ENCODE measurements around the gene NSMCE4A.

DNA sequence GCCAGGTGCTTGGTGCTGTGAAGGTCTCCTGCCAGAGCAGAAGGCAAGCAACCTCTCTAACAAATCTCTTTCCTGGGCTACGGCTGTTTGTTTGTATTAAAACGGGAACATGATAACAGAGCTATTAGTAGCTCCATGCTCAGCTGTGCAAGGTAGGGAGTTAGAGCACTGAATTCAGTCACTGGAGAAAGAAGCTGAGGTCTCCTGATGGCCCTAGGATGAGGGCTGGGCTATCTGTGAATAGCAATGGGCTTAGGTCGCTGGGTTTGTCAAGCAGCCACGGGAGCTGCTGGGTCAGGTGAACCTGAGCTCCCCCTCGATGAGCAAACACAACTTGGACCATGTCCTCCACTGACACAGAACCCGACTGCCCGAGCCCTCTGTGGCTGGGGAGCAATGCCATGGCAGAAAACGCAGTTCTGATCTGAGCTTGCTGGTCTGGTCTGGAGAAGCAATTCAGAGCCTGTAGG is 38.3 kb upstream of the NSMCE4A start:
- TF ChIP-seq, protein P1, sequence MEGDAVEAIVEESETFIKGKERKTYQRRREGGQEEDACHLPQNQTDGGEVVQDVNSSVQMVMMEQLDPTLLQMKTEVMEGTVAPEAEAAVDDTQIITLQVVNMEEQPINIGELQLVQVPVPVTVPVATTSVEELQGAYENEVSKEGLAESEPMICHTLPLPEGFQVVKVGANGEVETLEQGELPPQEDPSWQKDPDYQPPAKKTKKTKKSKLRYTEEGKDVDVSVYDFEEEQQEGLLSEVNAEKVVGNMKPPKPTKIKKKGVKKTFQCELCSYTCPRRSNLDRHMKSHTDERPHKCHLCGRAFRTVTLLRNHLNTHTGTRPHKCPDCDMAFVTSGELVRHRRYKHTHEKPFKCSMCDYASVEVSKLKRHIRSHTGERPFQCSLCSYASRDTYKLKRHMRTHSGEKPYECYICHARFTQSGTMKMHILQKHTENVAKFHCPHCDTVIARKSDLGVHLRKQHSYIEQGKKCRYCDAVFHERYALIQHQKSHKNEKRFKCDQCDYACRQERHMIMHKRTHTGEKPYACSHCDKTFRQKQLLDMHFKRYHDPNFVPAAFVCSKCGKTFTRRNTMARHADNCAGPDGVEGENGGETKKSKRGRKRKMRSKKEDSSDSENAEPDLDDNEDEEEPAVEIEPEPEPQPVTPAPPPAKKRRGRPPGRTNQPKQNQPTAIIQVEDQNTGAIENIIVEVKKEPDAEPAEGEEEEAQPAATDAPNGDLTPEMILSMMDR (conservative IDR thresholded peaks at IDR 0.05; ENCODE audit: low read depth, low read length) = no peak
- TF ChIP-seq EZH2 (IDR thresholded peaks at IDR 0.05; ENCODE audit: low read length, unreplicated experiment) = no peak

Data from PC-3 (cell line).